SK-N-SH (cell line): ENCODE results near the gene CUEDC1. TPM values are rescaled to one million over a fixed set of nuclear protein-coding genes. Genes with fewer than 3 reads are reported as not detected.

Experiments
- CTCF ChIA-PET: fragments of 300-600, 350-600 bp; formaldehyde crosslinking; extraction: SDS; loops from one replicate; lab custom pipeline; 2021; lab: Yijun Ruan, JAX
- POLR2A ChIA-PET: fragments of 350-600 bp; sonication (Branson Sonifier 250); formaldehyde crosslinking; extraction: SDS; loops from one replicate; lab custom pipeline; 2020; ENCODE audit warnings: antibody characterized with exemption, inconsistent platforms; lab: Yijun Ruan, JAX
- DNase-seq: peaks from one replicate; pipeline ENCODE4 v3.0.0; 2012
- H2AFZ ChIP-seq: fragments of 200-600 bp; sonication (generic); 2 replicates; pipeline ENCODE4 v1.8.1; 2016; ENCODE audit warnings: antibody characterized with exemption, mild to moderate bottlenecking, low read depth
- H3F3A ChIP-seq: fragments of 200-600 bp; sonication (generic); replicated peaks from 2 replicates; pipeline ENCODE3; 2016; ENCODE audit warnings: antibody characterized with exemption, mild to moderate bottlenecking; ENCODE audit not compliant: insufficient read depth
- H3K27ac ChIP-seq, 2 experiments: fragments of 200-500 bp in 1 of 2; fragments of 200-600 bp in 1 of 2; sonication (Bioruptor generic) in 1 of 2; sonication (generic), shearing (Covaris generic) in 1 of 2; 2 replicates each; pipeline versions ENCODE4 v1.5.1 to v1.6.1; 2014 to 2016; ENCODE audit warnings: low read depth in 2 of 2, inconsistent platforms in 1 of 2, low read length in 1 of 2, mild to moderate bottlenecking in 1 of 2, mixed read lengths in 1 of 2
- H3K27me3 ChIP-seq: fragments of 200-600 bp; sonication (generic), shearing (Covaris generic); 2 replicates; pipeline ENCODE4 v1.6.1; 2016; ENCODE audit warnings: mixed run types; ENCODE audit not compliant: insufficient read depth
- H3K36me3 ChIP-seq, 2 experiments: fragments of 200-500 bp in 1 of 2; fragments of 200-600 bp in 1 of 2; sonication (Bioruptor generic) in 1 of 2; sonication (generic) in 1 of 2; replicated peaks in 1 of 2; 2 replicates each; pipeline versions ENCODE3 to v1.5.1; 2014 to 2016; ENCODE audit warnings: low read length in 1 of 2, mild to moderate bottlenecking in 1 of 2; ENCODE audit not compliant: insufficient read depth in 2 of 2, control insufficient read depth in 1 of 2
- H3K4me1 ChIP-seq, 2 experiments: fragments of 200-500 bp in 1 of 2; fragments of 200-600 bp in 1 of 2; sonication (Bioruptor generic) in 1 of 2; sonication (generic), shearing (Covaris generic) in 1 of 2; 2 replicates each; pipeline versions ENCODE4 v1.5.1 to v1.6.1; 2014 to 2016; ENCODE audit warnings: low read depth in 1 of 2, low read length in 1 of 2, mixed run types in 1 of 2; ENCODE audit not compliant: insufficient read depth in 2 of 2, control insufficient read depth in 1 of 2
- H3K4me2 ChIP-seq: fragments of 200-600 bp; sonication (generic), shearing (Covaris generic); 2 replicates; pipeline ENCODE4 v1.6.1; 2017; ENCODE audit warnings: mixed run types
- H3K4me3 ChIP-seq, 2 experiments: fragments of 200-500 bp in 1 of 2; fragments of 200-600 bp in 1 of 2; sonication (Bioruptor generic) in 1 of 2; sonication (generic), shearing (Covaris generic) in 1 of 2; 2 replicates each; pipeline versions ENCODE4 v1.5.1 to v1.8.1; 2014 to 2016; ENCODE audit warnings: low read depth in 2 of 2, inconsistent platforms in 1 of 2, low read length in 1 of 2, mild to moderate bottlenecking in 1 of 2, mixed read lengths in 1 of 2, moderate library complexity in 1 of 2
- H3K79me2 ChIP-seq: fragments of 200-600 bp; sonication (generic); 2 replicates; pipeline ENCODE4 v1.8.1; 2017; ENCODE audit warnings: mild to moderate bottlenecking; ENCODE audit not compliant: insufficient read depth
- H3K9ac ChIP-seq: fragments of 200-600 bp; sonication (generic); 2 replicates; pipeline ENCODE4 v1.6.1; 2017; ENCODE audit warnings: mixed run types
- H3K9me2 ChIP-seq: fragments of 200-600 bp; sonication (generic); 2 replicates; pipeline ENCODE4 v1.6.1; 2017; ENCODE audit warnings: mixed run types
- H3K9me3 ChIP-seq: fragments of 200-600 bp; sonication (generic); 2 replicates; pipeline ENCODE4 v1.6.1; 2017; ENCODE audit warnings: mixed run types, mild to moderate bottlenecking, moderate library complexity
- H4K20me1 ChIP-seq: fragments of 200-600 bp; sonication (generic); 2 replicates; pipeline ENCODE4 v1.6.1; 2017; ENCODE audit warnings: mild to moderate bottlenecking, mixed run types; ENCODE audit not compliant: insufficient read depth
- CHD2 ChIP-seq: fragments of 150-350 bp; IDR thresholded peaks from 2 replicates; pipeline ENCODE4 v1.6.1; 2018; ENCODE audit warnings: low read length; ENCODE audit not compliant: partially characterized antibody
- CTCF ChIP-seq: fragments of 200-600 bp; sonication (generic); IDR thresholded peaks from 2 replicates; pipeline ENCODE4 v1.6.1; 2017; ENCODE audit warnings: antibody characterized with exemption, mild to moderate bottlenecking, moderate library complexity
- EP300 ChIP-seq, 2 experiments: IDR thresholded peaks; 2 replicates each; pipeline versions ENCODE4 v1.4.0 to v1.6.1; 2012; ENCODE audit warnings: borderline replicate concordance in 1 of 2, low read depth in 1 of 2, low read length in 1 of 2
- FOXM1 ChIP-seq: IDR thresholded peaks from 2 replicates; pipeline ENCODE4 v1.4.0; 2012; ENCODE audit warnings: low read depth, mild to moderate bottlenecking
- GATA2 ChIP-seq: sonication (generic); formaldehyde crosslinking; IDR thresholded peaks from 2 replicates; pipeline ENCODE4 v1.5.0; 2020; ENCODE audit warnings: mild to moderate bottlenecking, missing genetic modification reagents
- JUND ChIP-seq: IDR thresholded peaks from 2 replicates; pipeline ENCODE4 v1.4.0; 2012
- NFIC ChIP-seq: IDR thresholded peaks from 2 replicates; pipeline ENCODE4 v1.4.0; 2012; ENCODE audit warnings: borderline replicate concordance
- RAD21 ChIP-seq: IDR thresholded peaks from 2 replicates; pipeline ENCODE4 v1.6.1; 2012; ENCODE audit warnings: mild to moderate bottlenecking, low read length
- RFX5 ChIP-seq: IDR thresholded peaks from 2 replicates; pipeline ENCODE4 v1.6.1; 2012; ENCODE audit warnings: mild to moderate bottlenecking, improper control_type of control experiment, low read length
- RXRA ChIP-seq: IDR thresholded peaks from 2 replicates; pipeline ENCODE4 v1.4.0; 2012; ENCODE audit warnings: low read depth, mild to moderate bottlenecking, borderline replicate concordance
- SIN3A ChIP-seq: IDR thresholded peaks from 2 replicates; pipeline ENCODE4 v1.6.1; 2012; ENCODE audit warnings: low read depth, mild to moderate bottlenecking, low read length, moderate library complexity, borderline replicate concordance
- SMC3 ChIP-seq: IDR thresholded peaks from 2 replicates; pipeline ENCODE4 v1.6.1; 2012; ENCODE audit warnings: low read depth, low read length, improper control_type of control experiment
- TAF1 ChIP-seq: IDR thresholded peaks from 2 replicates; pipeline ENCODE4 v1.6.1; 2012; ENCODE audit warnings: low read depth, mild to moderate bottlenecking, low read length, moderate library complexity, borderline replicate concordance
- TCF12 ChIP-seq: IDR thresholded peaks from 2 replicates; pipeline ENCODE4 v1.4.0; 2012
- USF1 ChIP-seq: IDR thresholded peaks from 2 replicates; pipeline ENCODE4 v1.4.0; 2012; ENCODE audit warnings: low read depth, borderline replicate concordance
- YY1 ChIP-seq: IDR thresholded peaks from 2 replicates; pipeline ENCODE4 v1.4.0; 2012; ENCODE audit warnings: low read depth, mild to moderate bottlenecking
- WGBS: methylation state at CpG from one replicate; pipeline ENCODE4 v1.1.6; 2017; ENCODE audit warnings: low lambda C conversion rate; 5-methylcytosine and 5-hydroxymethylcytosine counted together
- polyA plus RNA-seq, 3 experiments: library from polyadenylated mRNA; depleted of rRNA; stranded (reverse); fragments of >200 nt; gene quantifications; 2 replicates each; pipeline ENCODE4 v1.2.3, GENCODE V29; 2012
- TF ChIP-seq, protein P1 (sequence below): IDR thresholded peaks from 2 replicates; pipeline ENCODE4 v1.4.0; 2012; ENCODE audit warnings: low read depth, borderline replicate concordance
- TF ChIP-seq, protein P2 (sequence below): fragments of 150-350 bp; IDR thresholded peaks from 2 replicates; pipeline ENCODE4 v1.6.1; 2016; ENCODE audit warnings: mild to moderate bottlenecking, low read depth, low read length

The CUEDC1 gene
- polyA plus RNA-seq, 1 of the 3 experiments (the other 2 are of a cell fraction): 58.9 TPM

- ChIA-PET POLR2A (interaction anchor here (1.1 to 4.7 kb wide), 7 partner anchors 10 to 147 kb away, joined by 3 to 36 read pairs (median 6); partner anchors contain the start of genes CUEDC1, MRPS23 and SRSF1), CTCF (interaction anchor here (0.6 to 25.6 kb wide), 20 partner anchors 10 to 276 kb away, joined by 3 to 1002 read pairs (median 20); partner anchors contain the start of genes MRPS23, SRSF1 and VEZF1)
- Histone ChIP-seq H3K4me2 (no peak overlapping the region), H3K4me3 (no peak overlapping the region), H3K4me1 (peaks cover 14 to 22% of the 10 kb centered on the region in 2 experiments; a peak in 3 of 4 replicates), H3F3A (peaks cover 21% of the 10 kb centered on the region), H2AFZ (no peak overlapping the region), H3K36me3 (peaks cover 0 to 4% of the 10 kb centered on the region in 2 experiments), H3K27ac (no peak overlapping the region), H3K79me2 (no peaks in the 10 kb centered on the region), H3K9me2 (no peaks in the 10 kb centered on the region)
- DNase-seq: no peak
- TF ChIP-seq SIN3A: no peak
- no peak for TF ChIP-seq RAD21
- TF ChIP-seq TCF12: no peak
- TF ChIP-seq, protein P1, sequence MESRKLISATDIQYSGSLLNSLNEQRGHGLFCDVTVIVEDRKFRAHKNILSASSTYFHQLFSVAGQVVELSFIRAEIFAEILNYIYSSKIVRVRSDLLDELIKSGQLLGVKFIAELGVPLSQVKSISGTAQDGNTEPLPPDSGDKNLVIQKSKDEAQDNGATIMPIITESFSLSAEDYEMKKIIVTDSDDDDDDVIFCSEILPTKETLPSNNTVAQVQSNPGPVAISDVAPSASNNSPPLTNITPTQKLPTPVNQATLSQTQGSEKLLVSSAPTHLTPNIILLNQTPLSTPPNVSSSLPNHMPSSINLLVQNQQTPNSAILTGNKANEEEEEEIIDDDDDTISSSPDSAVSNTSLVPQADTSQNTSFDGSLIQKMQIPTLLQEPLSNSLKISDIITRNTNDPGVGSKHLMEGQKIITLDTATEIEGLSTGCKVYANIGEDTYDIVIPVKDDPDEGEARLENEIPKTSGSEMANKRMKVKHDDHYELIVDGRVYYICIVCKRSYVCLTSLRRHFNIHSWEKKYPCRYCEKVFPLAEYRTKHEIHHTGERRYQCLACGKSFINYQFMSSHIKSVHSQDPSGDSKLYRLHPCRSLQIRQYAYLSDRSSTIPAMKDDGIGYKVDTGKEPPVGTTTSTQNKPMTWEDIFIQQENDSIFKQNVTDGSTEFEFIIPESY: no peak
- no peak for TF ChIP-seq USF1
- TF ChIP-seq SMC3: no peak
- TF ChIP-seq RFX5: no peak
- no peak for TF ChIP-seq EP300 (IDR thresholded peaks at IDR 0.05; ENCODE audit: borderline replicate concordance in 1 of 2, low read depth in 1 of 2, low read length in 1 of 2)
- TF ChIP-seq TAF1: no peak
- no peak for TF ChIP-seq JUND
- TF ChIP-seq GATA2: no peak
- no peak for TF ChIP-seq YY1
- TF ChIP-seq RXRA: no peak
- TF ChIP-seq CHD2: no peak
- no peak for TF ChIP-seq FOXM1
- no peak for TF ChIP-seq NFIC
- TF ChIP-seq CTCF: no peak
- TF ChIP-seq, protein P2, sequence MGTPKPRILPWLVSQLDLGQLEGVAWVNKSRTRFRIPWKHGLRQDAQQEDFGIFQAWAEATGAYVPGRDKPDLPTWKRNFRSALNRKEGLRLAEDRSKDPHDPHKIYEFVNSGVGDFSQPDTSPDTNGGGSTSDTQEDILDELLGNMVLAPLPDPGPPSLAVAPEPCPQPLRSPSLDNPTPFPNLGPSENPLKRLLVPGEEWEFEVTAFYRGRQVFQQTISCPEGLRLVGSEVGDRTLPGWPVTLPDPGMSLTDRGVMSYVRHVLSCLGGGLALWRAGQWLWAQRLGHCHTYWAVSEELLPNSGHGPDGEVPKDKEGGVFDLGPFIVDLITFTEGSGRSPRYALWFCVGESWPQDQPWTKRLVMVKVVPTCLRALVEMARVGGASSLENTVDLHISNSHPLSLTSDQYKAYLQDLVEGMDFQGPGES: no peak
- TF ChIP-seq, all 33 proteins: peak for 0
- H3K9me3 ChIP-seq: no peaks in the 10 kb centered on the region
- no peak overlapping the region for H3K9ac ChIP-seq
- H3K27me3 ChIP-seq: no peaks in the 10 kb centered on the region
- no peaks in the 10 kb centered on the region for H4K20me1 ChIP-seq
- 78% methylated on average over 13 of the region's 13 CpGs for WGBS
Measured at GRCh38 chr17:57859601-57860413, 95.4 kb downstream of the CUEDC1 start.
